NK-92 (cell line): ENCODE data around the gene DPPA2.

Experiments
- DNase-seq: peaks from one replicate; lab custom pipeline; 2025; ENCODE audit not compliant: unreplicated experiment; lab: John Stamatoyannopoulos, UW

DPPA2 gene

DNA sequence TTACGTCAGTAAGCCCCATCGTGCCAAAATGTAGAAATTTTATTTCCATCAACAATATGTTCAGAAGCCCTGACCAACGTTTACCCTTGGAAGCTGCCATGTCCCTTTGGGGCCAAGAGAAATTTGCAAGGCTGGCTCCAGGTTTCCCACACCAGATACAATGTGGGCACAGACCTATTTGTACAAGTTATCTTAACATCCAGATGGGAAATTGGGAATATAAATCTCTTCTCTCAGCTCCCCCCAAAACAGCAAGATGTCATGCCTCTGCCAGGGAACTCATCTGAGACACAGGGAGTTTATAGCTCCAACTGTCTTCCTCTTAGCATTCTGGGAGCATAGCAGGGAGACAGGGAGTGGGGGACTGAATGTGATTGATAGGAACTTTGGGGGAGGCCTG, 9.3 kb upstream of the DPPA2 start:
- DNase-seq, result no peak

DNA sequence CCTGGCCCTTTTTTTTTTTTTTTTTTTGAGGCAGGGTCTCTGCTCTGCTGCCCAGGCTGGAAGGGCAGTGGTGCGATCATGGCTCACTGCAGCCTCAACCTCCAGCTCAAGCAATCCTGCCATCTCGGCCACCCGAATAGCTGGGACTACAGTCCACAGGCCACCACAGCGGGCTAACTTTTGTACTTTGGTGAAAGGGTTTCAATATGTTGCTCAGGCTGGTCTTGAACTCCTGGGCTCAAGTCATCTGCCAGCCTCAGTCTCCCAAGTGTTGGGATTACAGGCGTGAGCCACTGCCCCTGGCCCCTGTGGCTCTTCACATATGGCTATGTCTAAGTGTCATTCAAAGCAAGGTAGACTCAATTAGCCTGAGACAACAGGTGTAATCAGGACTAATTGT, 8.8 kb upstream of the DPPA2 start:
- no peak for DNase-seq

GRCh38 chr3:109313061-109313460, 3.3 kb downstream of the DPPA2 start:
- DNase-seq, result no peak

GRCh38 chr3:109297496-109297895, 18.8 kb downstream of the DPPA2 start:
- DNase-seq, result no peak

GRCh38 chr3:109284071-109284470, 32.2 kb downstream of the DPPA2 start:
- no peak for DNase-seq

GRCh38 chr3:109278546-109278945, 37.8 kb downstream of the DPPA2 start:
- DNase-seq, result no peak

- DNase-seq, result no peak
Observed at GRCh38 chr3:109278141-109278540, 38.2 kb downstream of the DPPA2 start.

GRCh38 chr3:109275702-109276293, 40.5 kb downstream of the DPPA2 start:
- DNase-seq, result no peak

GRCh38 chr3:109270779-109271178, 45.5 kb downstream of the DPPA2 start:
- DNase-seq, result no peak

DNA sequence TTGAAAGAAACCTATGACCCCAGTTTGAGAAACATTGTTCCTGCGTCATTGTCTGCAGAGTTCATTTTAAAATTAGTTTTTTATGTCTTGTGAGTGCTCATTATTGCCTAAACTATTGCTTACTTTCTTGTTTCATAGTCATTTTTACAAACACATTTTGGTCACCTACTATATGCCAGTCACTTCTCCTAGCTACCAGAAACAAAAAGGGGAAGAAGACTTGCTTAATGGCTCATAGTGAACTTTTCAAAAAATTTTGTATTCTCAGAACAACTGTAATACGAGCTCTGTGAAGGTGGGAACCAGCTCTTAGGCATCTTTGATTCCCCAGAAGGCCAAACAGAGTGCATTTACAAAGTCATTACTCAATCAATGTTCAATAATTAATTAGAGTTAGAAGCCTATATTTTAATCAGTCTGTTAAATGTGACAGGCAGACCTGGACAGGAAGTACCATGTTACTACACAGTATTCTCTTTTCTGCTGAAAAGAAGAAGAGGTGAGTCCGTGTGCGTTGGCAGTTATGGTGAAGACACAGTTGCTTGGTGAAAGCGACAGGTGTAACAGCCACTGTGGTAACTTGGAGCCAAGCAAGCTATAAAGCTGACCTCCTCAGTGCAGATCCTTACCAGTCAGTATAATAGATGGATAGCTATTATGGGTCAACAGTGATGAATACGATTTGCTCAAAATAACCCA, 46.6 kb downstream of the DPPA2 start:
- DNase-seq, result no peak

GRCh38 chr3:109268181-109268580, 48.1 kb downstream of the DPPA2 start:
- no peak for DNase-seq

GRCh38 chr3:109265295-109265694, 51.0 kb downstream of the DPPA2 start:
- no peak for DNase-seq

DNA sequence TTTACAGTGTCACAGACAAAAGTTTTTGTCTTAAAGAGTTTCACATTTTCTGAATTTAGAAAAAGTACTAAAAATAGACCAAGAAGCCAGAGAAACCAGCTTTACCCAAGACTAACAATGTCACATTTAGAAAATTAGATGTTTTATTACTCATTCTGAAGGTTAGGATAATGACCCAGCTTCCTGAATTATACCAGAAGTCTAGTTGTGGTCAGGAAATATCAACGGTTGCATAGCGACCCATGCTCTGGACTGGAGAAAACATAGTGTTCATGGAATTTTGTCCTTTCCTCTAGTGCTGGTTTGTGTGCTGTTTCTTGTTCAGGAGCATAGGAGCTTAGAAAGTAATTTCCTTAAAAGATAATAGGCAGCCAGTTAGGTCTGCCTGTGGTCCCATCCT, 59.0 kb downstream of the DPPA2 start:
- no peak for DNase-seq

DNA sequence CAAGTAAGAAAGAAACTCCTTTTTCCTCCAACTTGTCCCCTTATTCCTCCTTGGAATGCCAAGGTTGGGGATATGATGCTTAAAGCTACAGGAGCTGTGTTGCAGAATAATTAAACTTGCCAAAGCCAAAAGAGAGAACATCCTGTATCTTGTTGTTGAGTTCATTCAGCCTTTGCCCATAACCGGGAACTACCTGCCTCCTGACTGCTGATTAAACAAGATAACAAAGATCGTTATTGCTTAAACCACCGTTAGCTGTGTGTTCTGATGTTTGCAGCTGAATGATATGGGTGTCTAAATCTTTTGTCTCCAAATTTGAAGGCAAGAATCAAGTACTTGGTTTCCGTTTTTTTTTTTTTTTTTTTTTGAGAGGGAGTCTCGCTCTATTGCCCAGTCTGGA, 61.5 kb downstream of the DPPA2 start:
- no peak for DNase-seq

GRCh38 chr3:109252641-109253040, 63.7 kb downstream of the DPPA2 start:
- no peak for DNase-seq
